H4 (cell line): ENCODE measurements around the gene STUM. TPM values are rescaled to one million over a fixed set of nuclear protein-coding genes. Genes with fewer than 3 reads are reported as not detected.
A peak's percentile ranks its signal among the peaks of the same experiment; 100 is the strongest.
"Not testable (repeated sequence)": the region's sequence is repeated elsewhere in the genome, so short reads cannot be mapped to it uniquely, and the experiment has no call there.

Experiments used
- DNase-seq: peaks from one replicate; pipeline ENCODE4 v3.0.0-alpha.2; 2015; ENCODE audit warnings: low spot score
- total RNA-seq: library from RNA; depleted of rRNA; stranded (reverse); fragments of >200 nt; shearing (Covaris generic); gene quantifications from 2 replicates; pipeline ENCODE4 v1.2.3, GENCODE V29; 2014; rRNA removed

The STUM gene, protein sequence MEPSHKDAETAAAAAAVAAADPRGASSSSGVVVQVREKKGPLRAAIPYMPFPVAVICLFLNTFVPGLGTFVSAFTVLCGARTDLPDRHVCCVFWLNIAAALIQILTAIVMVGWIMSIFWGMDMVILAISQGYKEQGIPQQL
- not detected in 2 replicates for total RNA-seq

DNA sequence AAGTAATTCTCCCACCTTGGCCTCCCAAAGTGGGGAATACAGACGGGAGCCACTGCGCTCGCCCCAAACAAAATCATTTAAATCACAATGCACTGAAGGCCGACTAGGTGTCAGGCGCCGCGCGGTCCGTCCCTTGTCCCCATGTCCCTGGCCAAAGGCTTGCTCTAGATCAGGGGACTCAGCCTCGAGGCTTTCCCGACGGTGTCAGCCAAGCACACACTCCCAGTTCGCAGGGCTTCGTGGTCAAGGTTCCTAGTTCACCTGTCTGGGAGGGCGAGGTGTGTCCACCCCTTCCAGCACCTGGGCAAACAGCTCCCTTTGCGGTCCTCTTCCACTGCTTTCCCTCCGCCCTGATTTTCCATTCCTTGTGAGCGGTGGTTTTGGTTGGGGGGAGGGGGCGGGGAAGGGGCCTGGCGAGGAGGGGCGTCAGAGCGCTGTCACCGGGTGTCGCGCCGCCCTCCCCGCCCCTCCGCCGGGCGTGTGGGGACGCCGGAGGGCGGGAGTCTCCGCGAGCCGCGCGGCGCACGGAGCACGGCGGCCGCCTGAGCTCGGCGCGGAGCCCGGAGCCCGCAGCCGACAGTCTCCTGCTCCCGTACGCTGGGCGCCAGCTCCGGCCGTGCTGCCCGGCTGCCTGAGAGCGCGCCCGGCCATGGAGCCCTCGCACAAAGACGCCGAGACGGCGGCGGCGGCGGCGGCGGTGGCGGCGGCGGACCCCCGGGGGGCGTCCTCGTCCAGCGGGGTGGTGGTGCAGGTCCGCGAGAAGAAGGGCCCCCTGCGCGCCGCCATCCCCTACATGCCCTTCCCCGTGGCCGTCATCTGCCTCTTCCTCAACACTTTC is at the start of gene STUM:
TSS of gene STUM (plus strand) at position 509 of the 838 bp plus-strand sequence. CDS start at position 650, 141 bp downstream.
- no peak for DNase-seq

DNA sequence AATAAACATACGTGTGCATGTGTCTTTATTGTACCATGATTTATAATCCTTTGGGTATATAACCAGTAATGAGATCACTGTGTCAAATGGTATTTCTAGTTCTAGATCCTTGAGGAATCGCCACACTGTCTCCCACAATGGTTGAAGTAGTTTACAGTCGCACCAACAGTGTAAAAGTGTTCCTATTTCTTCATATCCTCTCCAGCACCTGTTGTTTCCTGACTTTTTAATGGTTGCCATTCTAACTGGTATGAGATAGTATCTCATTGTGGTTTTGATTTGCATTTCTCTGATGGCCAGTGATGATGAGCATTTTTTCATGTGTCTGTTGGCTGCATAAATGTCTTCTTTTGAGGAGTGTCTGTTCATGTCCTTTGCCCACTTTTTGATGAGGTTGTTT is 48.9 kb upstream of the STUM start:
- not testable (repeated sequence) for DNase-seq

DNA sequence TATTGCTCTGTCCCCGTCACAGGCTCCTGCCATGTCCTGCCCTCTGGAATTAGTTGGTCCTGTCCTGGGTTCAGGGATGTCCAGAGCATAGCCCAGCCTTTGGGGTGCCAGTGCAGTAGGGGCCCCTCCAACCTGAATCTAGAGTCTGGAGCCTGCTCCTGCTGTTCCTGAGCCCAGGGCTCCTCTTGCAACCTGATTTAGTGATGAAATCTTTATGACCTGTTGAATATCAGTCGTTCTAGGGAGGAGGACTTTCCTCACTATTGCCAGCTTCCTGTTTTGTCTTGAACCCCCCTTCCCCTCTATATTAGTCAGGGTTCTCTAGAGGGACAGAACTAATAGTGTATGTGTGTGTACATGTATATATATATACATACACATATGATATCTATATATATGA is 42.5 kb upstream of the STUM start:
- no peak for DNase-seq

DNA sequence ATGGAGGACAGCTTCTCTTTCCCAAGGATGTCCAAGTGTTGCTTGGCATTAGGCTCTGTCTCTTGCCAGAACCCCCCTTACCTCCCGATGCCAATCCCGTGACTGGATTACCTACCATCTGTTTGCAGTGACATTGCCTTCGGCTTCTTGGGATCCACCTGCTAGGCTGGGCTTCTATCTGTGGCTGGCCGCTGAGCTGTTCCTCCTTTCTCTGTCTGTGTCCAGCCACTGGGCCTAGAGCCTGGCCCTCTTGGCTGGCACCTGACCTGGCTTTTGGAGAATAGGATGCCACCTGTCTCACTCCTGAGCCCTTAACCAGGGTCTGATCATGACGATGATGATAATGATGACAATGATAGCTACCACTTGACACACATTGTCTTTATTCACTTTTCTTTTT is 41.6 kb upstream of the STUM start:
- DNase-seq = no peak

DNA sequence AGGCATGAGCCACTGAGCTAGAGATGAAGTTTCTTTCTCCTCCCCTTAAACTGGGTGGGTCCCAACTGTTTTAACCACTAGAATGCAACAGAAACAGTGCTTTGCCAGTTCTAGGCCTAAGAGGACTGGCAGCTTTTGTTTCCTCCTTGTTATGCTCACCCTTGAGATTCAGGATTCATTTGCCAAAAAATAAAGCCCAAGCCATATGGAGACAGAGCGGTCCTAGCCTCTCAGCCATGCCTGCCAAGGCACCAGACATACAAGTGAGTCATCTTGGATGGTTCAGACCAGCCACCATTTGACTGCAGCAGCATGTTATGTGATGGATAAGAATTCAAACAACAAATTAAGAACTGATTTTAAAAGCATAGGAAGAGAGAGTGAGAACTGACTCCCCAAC is 38.1 kb upstream of the STUM start:
- DNase-seq = no peak

DNA sequence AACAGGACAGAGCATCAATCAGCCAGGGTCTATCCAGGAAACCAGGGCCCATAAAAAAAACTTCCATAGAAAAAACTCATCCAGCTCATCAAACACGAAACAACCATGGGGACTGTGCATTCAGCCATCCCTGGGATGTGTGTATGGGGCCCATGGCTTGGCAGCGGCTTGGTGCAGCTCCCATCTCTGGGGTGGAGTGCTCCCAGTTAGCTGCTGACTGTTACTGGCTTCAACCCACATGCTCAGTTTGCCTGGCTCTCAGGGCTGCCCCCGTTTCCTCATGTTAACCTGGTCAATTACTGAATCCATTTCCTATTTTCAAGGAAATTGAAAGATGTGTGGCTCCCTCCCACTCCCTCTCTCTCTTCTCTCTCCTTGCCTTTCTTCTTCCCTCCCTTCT is 37.3 kb upstream of the STUM start:
- no peak for DNase-seq

DNA sequence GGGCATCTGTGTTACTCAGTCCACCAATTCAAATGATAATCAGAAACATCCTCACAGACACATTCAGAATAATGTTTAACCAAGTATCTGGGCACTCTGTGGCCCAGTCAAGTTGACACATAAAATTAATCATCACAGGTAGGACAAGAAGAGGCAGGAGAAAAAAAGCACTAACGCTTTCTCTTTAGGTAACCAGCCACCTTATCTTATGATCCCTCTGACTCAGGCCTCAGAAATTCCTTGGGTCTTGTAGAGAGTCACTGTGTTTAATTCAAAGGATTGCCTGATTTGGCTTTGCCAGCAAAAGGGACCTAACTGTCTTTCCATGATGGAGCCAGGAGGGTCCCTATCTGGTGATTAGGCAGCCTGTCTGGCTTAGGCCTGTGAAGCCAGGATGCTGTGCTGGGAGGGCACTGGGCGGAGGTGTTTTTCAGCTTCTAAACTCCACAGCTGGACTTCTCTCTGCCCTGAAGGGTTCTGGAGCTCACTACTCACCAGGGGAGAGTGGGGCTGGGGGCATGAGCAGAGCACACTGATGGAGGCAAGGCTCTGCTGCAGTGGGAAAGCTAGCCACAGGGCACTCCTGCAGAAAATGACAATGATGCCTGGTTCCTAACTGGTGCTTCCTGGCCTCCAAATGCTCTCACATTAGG is 36.4 kb upstream of the STUM start:
- no peak for DNase-seq

DNA sequence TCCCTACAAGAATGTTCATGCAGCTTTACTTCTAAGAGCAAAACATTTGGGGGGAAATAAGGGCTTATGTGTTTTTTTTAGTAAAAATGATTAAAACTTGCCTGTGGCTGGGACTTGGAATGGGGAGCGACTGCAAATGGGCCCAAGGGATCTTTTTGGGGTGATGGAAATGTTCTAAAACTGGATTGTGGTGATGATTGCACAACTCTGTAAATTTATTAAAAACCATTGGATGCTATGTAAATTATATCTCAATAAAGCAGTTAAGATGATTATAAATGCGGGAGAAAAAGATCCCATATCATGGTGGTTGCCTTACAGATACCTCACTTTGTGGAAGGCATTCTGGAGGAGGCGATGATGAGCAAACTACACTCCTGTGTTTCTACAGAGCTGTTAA is 30.2 kb upstream of the STUM start:
- no peak for DNase-seq

DNA sequence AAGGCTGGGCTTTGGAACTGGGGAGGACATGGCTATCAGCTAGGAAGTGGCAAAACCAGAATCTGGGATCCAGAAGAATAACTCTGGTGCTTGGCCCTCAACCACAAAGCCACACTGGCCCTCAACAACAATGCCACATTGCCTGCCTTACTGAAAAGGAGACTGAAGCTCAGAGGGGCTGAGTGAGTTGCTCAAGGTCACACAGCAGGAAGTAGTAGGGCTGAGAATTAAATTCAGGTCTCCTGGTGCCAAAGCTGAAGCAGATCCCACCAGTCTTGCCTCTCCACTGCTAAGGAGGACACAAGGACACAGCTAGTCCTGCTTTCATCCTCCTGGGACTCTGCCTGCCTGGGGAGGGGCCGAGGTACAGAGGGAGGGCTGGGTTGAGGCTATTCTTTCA is 29.4 kb upstream of the STUM start:
- no peak for DNase-seq

DNA sequence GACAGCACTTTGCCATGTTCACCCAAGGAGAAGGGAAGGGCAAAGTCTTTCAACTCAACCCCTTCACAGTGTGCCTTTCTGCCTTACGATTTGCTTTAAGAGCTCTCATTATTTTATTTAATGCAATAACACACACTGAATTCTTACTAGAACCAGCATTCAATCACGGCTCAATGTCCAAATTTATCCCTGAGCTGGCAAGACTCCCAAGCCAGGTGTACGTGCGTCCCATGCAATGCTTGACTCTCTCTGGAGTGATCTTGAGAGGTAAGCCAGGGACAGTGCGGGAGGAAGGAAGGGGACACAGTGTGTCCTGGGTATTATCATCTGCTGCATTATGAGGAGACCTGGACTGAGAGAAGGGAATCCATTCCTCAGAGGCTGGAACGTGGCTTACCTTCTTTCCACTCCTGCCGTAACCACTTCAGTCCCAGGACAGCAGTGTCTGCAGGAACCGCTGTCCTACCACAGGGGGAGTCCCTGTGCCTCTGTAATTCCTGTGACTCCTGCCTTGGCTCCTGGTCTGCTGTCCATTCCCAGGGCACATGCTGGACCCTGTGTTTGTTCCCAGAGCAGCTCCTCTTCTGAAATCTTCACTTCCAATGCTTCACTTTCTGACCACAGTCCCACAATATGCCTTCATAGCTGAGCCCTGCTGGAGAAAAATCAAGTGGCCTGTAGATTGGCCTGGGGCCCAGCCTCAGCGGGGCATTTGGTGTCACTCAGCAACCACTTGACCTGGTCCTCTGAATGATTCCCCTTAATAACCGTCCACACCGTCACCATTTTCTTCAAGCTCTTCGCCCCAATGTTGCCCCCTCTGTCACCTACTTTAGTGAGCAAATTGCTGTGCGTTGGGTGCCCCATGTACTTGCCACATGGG is 28.6 kb upstream of the STUM start:
- no peak for DNase-seq

DNA sequence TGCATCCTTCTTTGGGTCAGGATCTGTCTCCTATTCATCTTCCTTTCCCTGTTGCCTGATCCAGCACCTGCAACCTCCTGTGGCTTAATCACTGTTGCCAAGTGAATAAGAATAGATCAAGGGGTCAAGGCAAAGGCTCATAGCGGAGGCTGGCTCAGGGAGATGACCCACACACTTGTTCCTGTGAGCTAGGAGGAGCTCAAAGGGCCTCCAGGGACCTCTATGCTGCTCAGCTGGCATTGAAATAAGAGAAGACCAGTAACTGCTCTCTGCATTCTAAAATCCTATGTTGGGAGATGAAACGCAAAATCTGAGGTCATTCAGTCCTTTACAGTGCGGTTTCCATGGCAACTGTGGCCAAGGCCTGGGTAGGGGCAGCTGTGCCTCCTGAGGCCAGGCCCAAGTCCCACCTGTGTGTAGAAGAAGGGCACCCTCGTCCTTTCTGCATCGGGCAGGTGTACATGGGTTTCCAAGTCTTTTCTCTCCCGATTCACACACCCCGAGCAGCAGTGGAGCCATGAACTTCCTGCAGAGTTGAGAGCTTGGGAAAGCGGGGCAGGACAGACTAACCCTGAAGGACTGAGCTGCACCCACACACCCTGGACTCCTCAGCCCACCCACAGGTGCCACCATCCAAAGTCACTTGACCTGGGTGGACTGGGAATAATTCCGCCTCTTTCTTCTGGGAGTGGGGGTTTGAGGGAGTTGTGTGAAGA is 27.8 kb upstream of the STUM start:
- DNase-seq = no peak

DNA sequence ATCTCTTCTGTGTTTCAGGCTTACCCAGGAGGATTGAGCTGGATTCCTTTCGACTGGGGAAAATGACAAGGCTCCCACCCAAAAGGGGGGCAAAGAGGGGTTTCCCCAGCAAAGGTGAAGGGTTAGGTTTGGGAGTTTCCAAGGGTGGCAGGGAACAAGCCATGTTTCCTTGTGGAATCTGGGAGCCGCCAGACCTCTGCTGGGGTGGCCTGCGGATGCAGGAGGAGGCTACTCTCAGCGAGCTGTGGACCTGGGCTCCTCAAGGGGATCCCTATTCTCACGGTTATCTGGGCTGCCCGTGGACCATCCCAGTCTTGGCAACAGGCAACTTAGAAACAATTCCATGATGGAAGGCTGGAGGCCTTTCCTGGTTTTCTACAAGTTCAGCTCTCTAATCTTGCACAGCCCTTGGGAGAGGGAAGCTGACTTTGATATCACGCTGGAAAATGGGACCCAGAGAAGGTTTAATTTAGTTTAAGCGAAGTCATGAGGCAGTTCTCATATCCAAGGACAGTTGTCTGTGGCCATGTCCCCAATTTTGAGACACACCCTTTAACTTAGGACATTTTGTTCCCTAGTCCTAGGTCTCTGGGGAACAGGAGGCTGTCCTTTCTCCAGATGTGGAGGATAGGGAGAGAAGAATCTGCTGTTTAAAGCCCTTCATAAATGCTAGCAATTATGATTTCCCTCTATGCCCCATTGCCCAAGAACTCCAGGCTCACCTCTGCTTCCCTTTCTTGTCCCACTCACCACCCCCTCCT is 24.7 kb upstream of the STUM start:
- DNase-seq = no peak

DNA sequence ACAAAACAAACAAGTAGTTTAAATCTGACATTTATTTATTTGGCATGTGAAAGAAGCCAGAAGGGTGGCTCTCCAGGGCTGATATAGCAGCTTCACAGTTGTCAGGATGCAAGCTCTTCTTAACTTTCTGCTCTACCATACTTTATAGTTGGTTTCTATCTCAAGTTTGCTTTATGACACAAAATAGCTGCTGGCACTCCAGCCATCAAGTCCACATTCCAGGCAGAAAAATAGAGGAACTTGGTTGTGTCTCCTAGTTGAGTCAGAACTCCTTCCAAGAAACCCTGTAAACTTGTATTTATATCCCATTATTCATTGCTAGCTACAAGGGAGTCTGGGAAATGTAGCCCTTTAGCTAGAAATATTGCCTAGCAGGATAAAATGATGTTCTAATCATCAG is 24.0 kb upstream of the STUM start:
- DNase-seq = no peak

DNA sequence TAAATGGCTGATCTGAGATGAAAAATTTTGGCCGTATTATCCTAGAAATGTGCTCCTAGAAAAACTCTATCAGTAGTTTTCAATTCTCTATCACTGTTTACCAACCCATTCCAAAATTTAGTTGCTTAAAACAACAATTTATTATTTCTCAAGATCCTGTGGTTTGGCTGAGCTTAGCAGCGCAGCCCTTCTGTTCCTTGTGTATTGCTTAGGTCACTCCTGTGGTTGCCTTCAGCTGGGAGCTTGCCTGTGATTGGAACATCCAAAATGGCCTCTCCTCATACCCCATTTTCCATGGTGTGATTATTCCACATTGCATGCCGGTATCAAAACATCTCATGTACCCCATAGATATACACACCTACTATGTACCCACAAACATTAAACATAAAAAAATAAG is 22.8 kb upstream of the STUM start:
- DNase-seq = peak; percentile 38

DNA sequence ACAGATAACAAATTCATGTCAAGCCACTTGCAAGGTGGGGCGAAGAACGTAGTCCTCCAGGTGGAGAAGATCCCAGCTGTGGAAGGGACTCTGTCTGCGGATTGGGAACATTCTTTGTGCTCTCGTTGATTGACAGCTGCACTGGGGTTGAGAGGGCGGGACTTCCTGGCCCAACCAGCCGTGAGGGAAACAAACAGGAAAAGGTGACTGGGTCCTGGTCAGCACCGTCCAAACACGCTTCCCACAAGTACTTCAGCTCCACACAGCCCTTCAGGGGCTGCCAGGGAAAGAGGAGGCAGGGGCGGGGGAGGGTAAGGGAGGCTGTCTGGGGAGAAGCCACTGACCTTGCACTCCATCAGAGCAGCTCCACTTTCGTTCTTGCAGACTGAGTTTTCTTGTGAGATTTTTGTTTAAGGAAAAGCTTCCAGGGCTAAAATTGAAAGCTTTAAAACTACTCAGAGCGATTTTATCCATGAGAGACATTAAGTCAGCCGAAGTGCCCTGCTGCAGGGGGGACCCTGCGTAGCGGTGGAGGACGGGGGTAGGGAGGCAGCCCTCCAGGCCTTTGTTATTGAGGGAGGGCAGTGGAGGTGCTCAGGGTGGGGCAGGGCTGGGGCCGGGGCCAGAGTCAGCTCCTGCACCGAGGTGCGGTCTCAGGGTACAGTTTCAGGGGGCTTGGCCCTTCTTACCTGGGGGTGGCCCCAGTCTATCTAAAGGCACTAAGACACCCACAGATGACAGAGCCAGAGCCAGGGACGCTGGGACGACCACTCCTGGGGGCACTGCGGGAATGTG is 21.6 kb upstream of the STUM start:
- no peak for DNase-seq

DNA sequence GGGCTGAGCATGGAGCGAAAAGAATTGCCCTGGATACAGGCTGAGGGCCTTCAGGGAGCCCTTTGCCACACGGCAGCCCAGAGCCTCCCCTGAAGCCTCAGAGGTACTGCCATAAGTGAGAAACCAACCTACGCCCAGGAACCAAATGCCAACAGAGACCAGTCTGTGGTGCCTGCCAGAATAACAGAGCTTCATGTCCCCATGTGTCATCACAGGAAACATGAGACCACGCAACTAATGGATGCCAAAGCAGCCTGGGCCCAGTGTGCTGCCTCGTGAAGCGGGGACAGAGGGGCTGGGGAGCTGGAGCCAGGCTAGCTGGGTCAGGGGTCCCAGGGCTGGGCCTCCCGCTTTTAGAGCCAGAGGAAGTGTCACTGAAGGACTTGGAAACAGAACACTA is 18.7 kb upstream of the STUM start:
- DNase-seq = no peak

DNA sequence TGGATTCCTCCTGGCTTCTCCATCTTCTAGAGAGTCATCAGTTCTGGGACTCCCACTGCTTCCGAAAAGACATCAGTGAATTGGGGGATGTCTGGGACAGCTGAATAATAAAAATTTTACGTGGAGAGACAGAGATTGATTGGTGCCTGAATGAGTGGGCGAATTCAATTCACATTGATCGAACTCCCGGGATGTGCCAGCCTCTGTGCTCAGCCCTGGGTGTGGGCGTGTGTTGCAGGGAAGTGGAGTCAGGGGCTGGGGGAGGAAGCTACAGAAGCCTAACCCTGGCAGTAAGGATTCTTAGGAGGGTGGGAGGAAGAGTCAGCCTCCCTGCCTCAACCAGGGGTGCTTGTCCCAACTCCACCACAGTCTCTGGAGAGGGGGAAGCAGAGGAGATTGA is 18.0 kb upstream of the STUM start:
- DNase-seq = no peak

DNA sequence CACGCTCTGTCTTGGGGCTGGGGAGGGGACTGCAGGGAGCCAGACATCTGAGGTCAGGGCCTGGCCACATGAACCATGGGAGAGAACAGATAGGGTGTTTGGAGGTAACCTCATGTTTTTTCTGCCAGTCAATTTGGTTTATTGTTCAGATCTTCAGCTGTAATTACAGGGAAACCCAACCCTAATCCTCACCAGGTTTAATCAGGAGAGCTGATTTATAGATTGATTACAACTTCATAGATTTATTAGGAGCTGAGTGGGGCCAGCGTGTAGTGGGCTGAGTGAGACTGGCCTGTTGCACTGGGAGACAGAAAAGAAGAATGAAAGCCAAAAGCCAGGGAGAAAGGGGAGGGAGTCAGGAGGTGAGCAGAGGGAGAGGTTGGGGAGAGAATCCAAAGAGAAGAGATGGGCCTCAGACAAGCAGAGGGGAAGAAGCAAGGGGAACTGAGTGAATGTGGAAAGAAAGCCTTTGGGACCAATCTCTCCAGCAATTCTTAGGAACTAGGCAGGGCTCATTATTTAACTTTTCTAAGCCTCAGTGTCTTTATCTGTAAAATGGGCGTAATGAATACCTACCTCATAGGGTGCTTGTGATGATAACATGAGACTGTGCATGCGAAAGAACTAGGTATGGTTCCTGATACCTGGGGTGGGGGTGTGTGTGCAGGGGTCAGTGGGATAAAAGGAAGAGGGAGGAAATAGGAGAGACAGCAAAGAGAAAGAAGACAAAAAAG is 17.0 kb upstream of the STUM start:
- DNase-seq = no peak

DNA sequence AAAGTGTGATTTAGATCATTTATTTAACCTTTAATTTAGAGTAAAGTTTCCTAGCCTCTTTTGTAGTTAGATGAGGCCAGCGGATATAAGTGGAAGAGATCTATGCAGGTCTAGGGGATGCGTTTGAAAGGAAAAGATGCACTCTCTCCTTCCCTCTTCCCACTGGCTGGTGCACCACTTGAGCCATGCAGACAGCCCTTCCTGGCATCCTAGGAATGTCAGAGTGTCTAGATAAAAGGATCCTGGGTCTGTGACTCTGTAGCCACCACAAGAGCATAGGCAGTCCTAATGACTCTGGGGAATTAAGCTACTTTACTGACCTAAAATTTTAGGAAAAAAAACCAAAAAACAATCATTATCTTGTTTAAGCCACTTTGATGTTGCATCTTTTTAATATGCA is 16.0 kb upstream of the STUM start:
- no peak for DNase-seq
